HuH-7.5 (cell line): ENCODE results near the gene PDPN.

Source experiments
- DNase-seq: peaks from one replicate; pipeline ENCODE4 v3.0.0; 2011; ENCODE audit warnings: low spot score

The PDPN gene

GRCh38 chr1:13577846-13578245, 5.8 kb upstream of the PDPN start:
- DNase-seq = no peak

GRCh38 chr1:13581446-13581845, 2.2 kb upstream of the PDPN start:
- DNase-seq = no peak

GRCh38 chr1:13582713-13583443, 754 bp upstream of the PDPN start:
- no peak for DNase-seq

GRCh38 chr1:13583966-13584791, 547 bp downstream of the PDPN start:
- DNase-seq = no peak

- no peak for DNase-seq
Observed at GRCh38 chr1:13584876-13585611, 1.4 kb downstream of the PDPN start.

GRCh38 chr1:13585612-13585991, 2.0 kb downstream of the PDPN start:
- DNase-seq = no peak

- no peak for DNase-seq
Observed at GRCh38 chr1:13586001-13586400, 2.4 kb downstream of the PDPN start.

- no peak for DNase-seq
Observed at GRCh38 chr1:13587256-13588030, 3.8 kb downstream of the PDPN start.

GRCh38 chr1:13588946-13589796, 5.5 kb downstream of the PDPN start:
- DNase-seq = no peak

- no peak for DNase-seq
Observed at GRCh38 chr1:13590486-13590885, 6.9 kb downstream of the PDPN start.

GRCh38 chr1:13593511-13594131, 10.0 kb downstream of the PDPN start:
- DNase-seq = no peak

- no peak for DNase-seq
Observed at GRCh38 chr1:13595411-13595810, 11.8 kb downstream of the PDPN start.

GRCh38 chr1:13597166-13597565, 13.5 kb downstream of the PDPN start:
- no peak for DNase-seq

GRCh38 chr1:13600762-13601453, 17.3 kb downstream of the PDPN start:
- no peak for DNase-seq

- DNase-seq = no peak
Observed at GRCh38 chr1:13604176-13604575, 20.5 kb downstream of the PDPN start.

- DNase-seq = no peak
Observed at GRCh38 chr1:13604721-13605120, 21.1 kb downstream of the PDPN start.

GRCh38 chr1:13605159-13605558, 21.5 kb downstream of the PDPN start:
- DNase-seq = no peak

- no peak for DNase-seq
Observed at GRCh38 chr1:13607002-13607401, 23.4 kb downstream of the PDPN start.

- DNase-seq = no peak
Observed at GRCh38 chr1:13616234-13616633, 32.6 kb downstream of the PDPN start.

- DNase-seq = no peak
Observed at GRCh38 chr1:13617108-13617507, 33.5 kb downstream of the PDPN start.
